PC-3 (cell line): ENCODE measurements around the gene CD22. TPM values are rescaled to one million over a fixed set of nuclear protein-coding genes. Genes with fewer than 3 reads are reported as not detected.

Source experiments
- ATAC-seq: fragments of 200-7000 bp; cut with Tn5 transposase; 2 replicates; pipeline ENCODE4 v1.9.1; 2020; ENCODE audit warnings: mild to moderate bottlenecking, moderate library complexity
- BruUV-seq: library from RNA; stranded (reverse); fragments of 400-500 nt; replicated peaks from 2 replicates; lab custom pipeline; 2021; lab: Mats Ljungman, UMichigan
- CTCF ChIA-PET: fragments of 300-600 bp; sonication (Branson Sonifier 250); formaldehyde crosslinking; loops from one replicate; lab custom pipeline; 2022; ENCODE audit warnings: antibody characterized with exemption; lab: Charles Lee
- POLR2A ChIA-PET: fragments of 300-600 bp; sonication (Branson Sonifier 250); formaldehyde crosslinking; loops from one replicate; lab custom pipeline; 2022; ENCODE audit warnings: antibody characterized with exemption; ENCODE audit not compliant: unreplicated experiment; lab: Charles Lee
- DNase-seq: peaks from one replicate; pipeline ENCODE4 v3.0.0-alpha.2; 2015
- H2AFZ ChIP-seq: fragments of 300-600 bp; sonication (generic); 2 replicates; pipeline ENCODE4 v1.6.0; 2016; ENCODE audit warnings: antibody characterized with exemption, low read length
- H3F3A ChIP-seq: fragments of 300-600 bp; sonication (generic); one replicate; pipeline ENCODE4 v1.6.0; 2017; ENCODE audit warnings: antibody characterized with exemption, low read length, control low read depth, mild to moderate bottlenecking; ENCODE audit not compliant: unreplicated experiment
- H3K27ac ChIP-seq: fragments of 300-600 bp; sonication (generic); 2 replicates; pipeline ENCODE4 v1.5.1; 2016; ENCODE audit warnings: mild to moderate bottlenecking, low read length
- H3K27me3 ChIP-seq: fragments of 300-600 bp; sonication (generic); 2 replicates; pipeline ENCODE4 v1.6.1; 2016; ENCODE audit warnings: low read length, mixed read lengths
- H3K36me3 ChIP-seq: fragments of 300-600 bp; sonication (generic); 2 replicates; pipeline ENCODE4 v1.6.1; 2016; ENCODE audit warnings: low read depth, mixed run types, low read length, mixed read lengths
- H3K4me1 ChIP-seq: fragments of 300-600 bp; sonication (generic); 2 replicates; pipeline ENCODE4 v1.5.1; 2016; ENCODE audit warnings: low read length; ENCODE audit not compliant: insufficient read depth
- H3K4me2 ChIP-seq: fragments of 300-600 bp; sonication (generic); 2 replicates; pipeline ENCODE4 v1.6.0; 2016; ENCODE audit warnings: low read length
- H3K4me3 ChIP-seq: fragments of 300-600 bp; sonication (generic); 2 replicates; pipeline ENCODE4 v1.5.1; 2016; ENCODE audit warnings: mild to moderate bottlenecking, low read length, mixed read lengths
- H3K79me2 ChIP-seq: fragments of 300-600 bp; sonication (generic); 2 replicates; pipeline ENCODE4 v1.6.1; 2017; ENCODE audit warnings: low read length, mixed read lengths
- H3K9ac ChIP-seq: fragments of 300-600 bp; sonication (generic); 2 replicates; pipeline ENCODE4 v1.6.0; 2016; ENCODE audit warnings: mild to moderate bottlenecking, low read length
- H3K9me2 ChIP-seq: fragments of 300-600 bp; sonication (generic); replicated peaks from 2 replicates; pipeline ENCODE4 v1.6.1; 2016; ENCODE audit warnings: mixed run types, low read length, mixed read lengths
- H3K9me3 ChIP-seq: fragments of 300-600 bp; sonication (generic); 2 replicates; pipeline ENCODE4 v1.6.1; 2016; ENCODE audit warnings: low read length, mixed read lengths
- H4K20me1 ChIP-seq: fragments of 300-600 bp; sonication (generic); 2 replicates; pipeline ENCODE4 v1.6.1; 2016; ENCODE audit warnings: low read length, mixed read lengths
- EZH2 ChIP-seq: fragments of 300-600 bp; sonication (generic); IDR thresholded peaks from one replicate; pipeline ENCODE4 v1.6.1; 2017; ENCODE audit warnings: antibody characterized with exemption, mild to moderate bottlenecking, low read length; ENCODE audit not compliant: unreplicated experiment
- EZH2phosphoT487 ChIP-seq: fragments of 300-600 bp; sonication (generic); IDR thresholded peaks from 2 replicates; pipeline ENCODE4 v1.6.1; 2018; ENCODE audit warnings: mild to moderate bottlenecking, antibody characterized with exemption, low read length, borderline replicate concordance
- intact Hi-C: fragments of 100-400 bp; cut with micrococcal nuclease; formaldehyde crosslinking; loops from 2 replicates; pipeline ENCODE4 v1.9.0; 2023
- total RNA-seq: library from RNA; depleted of rRNA; stranded (reverse); fragments of >200 nt; gene quantifications from 2 replicates; pipeline ENCODE4 v1.2.3, GENCODE V29; 2014
- TF ChIP-seq, protein P1 (sequence below): fragments of 300-600 bp; sonication (generic); conservative IDR thresholded peaks from 2 replicates; pipeline ENCODE4 v1.5.1; 2017; ENCODE audit warnings: antibody characterized with exemption, low read depth, mild to moderate bottlenecking, low read length

The CD22 gene
- total RNA-seq, 1 experiment from 2014 or later = 0.07 TPM

DNA sequence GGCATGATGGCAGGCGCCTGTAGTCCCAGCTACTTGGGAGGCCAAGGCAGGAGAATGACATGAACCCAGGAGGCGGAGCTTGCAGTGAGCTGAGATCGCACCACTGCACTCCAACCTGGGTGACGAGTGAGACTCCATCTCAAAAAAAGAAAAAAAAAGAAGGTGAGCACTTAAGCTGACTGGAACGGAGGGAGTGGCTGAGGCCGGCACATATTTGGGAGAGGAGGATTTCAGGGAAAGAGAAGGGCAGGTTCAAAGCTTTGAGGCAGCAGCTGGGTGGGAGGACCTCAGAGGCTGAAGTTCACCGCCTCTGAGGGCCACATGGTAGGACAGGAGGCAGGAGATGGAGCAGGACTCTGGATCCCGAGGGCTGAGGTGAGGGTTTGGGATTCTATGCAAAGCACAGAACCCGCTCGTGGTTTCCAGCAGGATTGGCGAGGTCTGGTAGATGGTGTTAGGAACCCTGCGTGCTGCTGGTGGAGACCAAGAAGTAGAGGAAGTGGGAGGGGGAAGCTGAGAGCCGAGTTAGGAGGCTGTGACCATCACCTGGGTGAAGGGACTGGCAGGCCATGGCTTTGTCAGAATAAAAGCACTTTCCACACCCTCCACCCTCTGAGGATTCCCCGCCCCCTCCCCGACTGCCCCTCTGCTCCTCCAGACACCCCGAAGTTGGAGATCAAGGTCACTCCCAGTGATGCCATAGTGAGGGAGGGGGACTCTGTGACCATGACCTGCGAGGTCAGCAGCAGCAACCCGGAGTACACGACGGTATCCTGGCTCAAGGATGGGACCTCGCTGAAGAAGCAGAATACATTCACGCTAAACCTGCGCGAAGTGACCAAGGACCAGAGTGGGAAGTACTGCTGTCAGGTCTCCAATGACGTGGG lies 8.4 kb downstream of the CD22 start:
- Histone ChIP-seq H3K79me2 (no peaks in the 10 kb centered on the region), H3K27ac (no peak overlapping the region), H3K4me2 (no peak overlapping the region), H3K9ac (no peak overlapping the region), H3F3A (no peaks in the 10 kb centered on the region), H3K9me2 (no peaks in the 10 kb centered on the region), H3K36me3 (no peaks in the 10 kb centered on the region), H3K4me1 (no peaks in the 10 kb centered on the region), H3K9me3 (no peaks in the 10 kb centered on the region), H3K4me3 (no peak overlapping the region), H4K20me1 (no peaks in the 10 kb centered on the region), H2AFZ (no peak overlapping the region), H3K27me3 (no peaks in the 10 kb centered on the region)
- no TSS peak for BruUV-seq
- DNase-seq (no peak), ATAC-seq (no peak)
- CTCF ChIA-PET = no interaction called here
- POLR2A ChIA-PET = no interaction called here
- intact Hi-C loops = no loop called here
- TF ChIP-seq EZH2 = no peak
- no peak for TF ChIP-seq EZH2phosphoT487
- TF ChIP-seq, protein P1, sequence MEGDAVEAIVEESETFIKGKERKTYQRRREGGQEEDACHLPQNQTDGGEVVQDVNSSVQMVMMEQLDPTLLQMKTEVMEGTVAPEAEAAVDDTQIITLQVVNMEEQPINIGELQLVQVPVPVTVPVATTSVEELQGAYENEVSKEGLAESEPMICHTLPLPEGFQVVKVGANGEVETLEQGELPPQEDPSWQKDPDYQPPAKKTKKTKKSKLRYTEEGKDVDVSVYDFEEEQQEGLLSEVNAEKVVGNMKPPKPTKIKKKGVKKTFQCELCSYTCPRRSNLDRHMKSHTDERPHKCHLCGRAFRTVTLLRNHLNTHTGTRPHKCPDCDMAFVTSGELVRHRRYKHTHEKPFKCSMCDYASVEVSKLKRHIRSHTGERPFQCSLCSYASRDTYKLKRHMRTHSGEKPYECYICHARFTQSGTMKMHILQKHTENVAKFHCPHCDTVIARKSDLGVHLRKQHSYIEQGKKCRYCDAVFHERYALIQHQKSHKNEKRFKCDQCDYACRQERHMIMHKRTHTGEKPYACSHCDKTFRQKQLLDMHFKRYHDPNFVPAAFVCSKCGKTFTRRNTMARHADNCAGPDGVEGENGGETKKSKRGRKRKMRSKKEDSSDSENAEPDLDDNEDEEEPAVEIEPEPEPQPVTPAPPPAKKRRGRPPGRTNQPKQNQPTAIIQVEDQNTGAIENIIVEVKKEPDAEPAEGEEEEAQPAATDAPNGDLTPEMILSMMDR = no peak

DNA sequence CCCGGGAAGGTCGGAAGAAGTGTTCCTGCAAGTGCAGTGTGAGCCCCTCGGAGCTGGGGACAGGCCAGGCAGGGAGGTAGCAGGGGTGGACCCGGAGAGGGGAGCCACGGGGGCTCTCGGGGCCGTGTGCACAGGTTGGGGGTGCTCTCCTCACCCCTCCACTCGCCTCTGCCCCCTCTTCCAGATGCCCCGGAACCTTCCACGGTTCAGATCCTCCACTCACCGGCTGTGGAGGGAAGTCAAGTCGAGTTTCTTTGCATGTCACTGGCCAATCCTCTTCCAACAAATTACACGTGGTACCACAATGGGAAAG lies 9.0 kb downstream of the CD22 start:
- intact Hi-C loops = no loop called here
- H3K9ac ChIP-seq = no peak overlapping the region
- no peaks in the 10 kb centered on the region for H3K4me1 ChIP-seq
- no peak for DNase-seq
- no peaks in the 10 kb centered on the region for H3K79me2 ChIP-seq
- no peak overlapping the region for H2AFZ ChIP-seq
- TF ChIP-seq EZH2phosphoT487 (no peak), EZH2 (no peak)
- TF ChIP-seq, protein P1 = no peak
- ATAC-seq = no peak
- no peak overlapping the region for H3K4me3 ChIP-seq
- no TSS peak for BruUV-seq
- H4K20me1 ChIP-seq = no peaks in the 10 kb centered on the region
- ChIA-PET CTCF (no interaction called here), POLR2A (no interaction called here)
- H3F3A ChIP-seq = no peaks in the 10 kb centered on the region
- H3K4me2 ChIP-seq = no peak overlapping the region
- no peaks in the 10 kb centered on the region for H3K36me3 ChIP-seq
- no peaks in the 10 kb centered on the region for H3K9me3 ChIP-seq
- no peaks in the 10 kb centered on the region for H3K9me2 ChIP-seq
- H3K27me3 ChIP-seq = no peaks in the 10 kb centered on the region
- H3K27ac ChIP-seq = no peak overlapping the region

DNA sequence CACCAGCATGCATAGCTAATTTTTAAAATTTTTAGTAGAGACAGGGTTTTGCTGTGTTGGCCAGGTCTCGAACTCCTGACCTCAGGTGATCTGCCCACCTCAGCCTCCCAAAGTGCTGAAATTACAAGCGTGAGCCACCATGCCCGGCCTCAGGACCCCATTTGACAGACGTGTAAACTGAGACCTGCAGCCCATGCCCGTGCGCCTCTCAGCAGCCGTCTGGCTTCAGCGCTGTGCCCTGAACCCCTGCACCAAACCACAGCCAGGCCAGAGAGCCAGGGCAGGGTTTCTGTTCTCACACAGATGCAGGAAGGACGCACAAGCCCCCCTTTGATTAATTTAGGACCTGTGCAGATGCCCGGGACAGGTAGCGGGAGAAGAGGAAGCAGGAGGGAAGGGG lies 11.4 kb downstream of the CD22 start:
- Histone ChIP-seq H2AFZ (no peak overlapping the region), H3K9me2 (no peaks in the 10 kb centered on the region), H3K4me2 (no peak overlapping the region), H4K20me1 (no peaks in the 10 kb centered on the region), H3K9ac (no peak overlapping the region), H3K27ac (no peak overlapping the region), H3K36me3 (no peaks in the 10 kb centered on the region), H3K9me3 (no peaks in the 10 kb centered on the region), H3K79me2 (no peaks in the 10 kb centered on the region), H3F3A (no peaks in the 10 kb centered on the region), H3K27me3 (0 out of 2 replicates have a peak, but pooled peaks cover 2% of the 10 kb centered on the region), H3K4me1 (no peaks in the 10 kb centered on the region), H3K4me3 (no peak overlapping the region)
- ChIA-PET POLR2A (no interaction called here), CTCF (no interaction called here)
- ATAC-seq (no peak), DNase-seq (no peak)
- intact Hi-C loops = no loop called here
- BruUV-seq = no TSS peak
- TF ChIP-seq, protein P1 = no peak
- TF ChIP-seq EZH2 = no peak
- TF ChIP-seq EZH2phosphoT487 = no peak
